A549 treated with AZD9567 at 1 μM for 4 hours (cell line): Measurements from ENCODE around the gene OR52N4. TPM values are rescaled to one million over a fixed set of nuclear protein-coding genes. Genes with fewer than 3 reads are reported as not detected.

Experiments
- total RNA-seq: library from RNA; stranded (reverse); fragments of 200-300 nt; extraction: Qiagen RNA extraction; gene quantifications from 5 replicates; pipeline ENCODE4 v1.2.3, GENCODE V29; 2022; ENCODE audit not compliant: insufficient read depth

Gene OR52N4
- not detected in 5 replicates for total RNA-seq

GRCh38 chr11:5753943-5754342 lies at the start of gene OR52N4:
Gene OR52N4 (plus strand): TSS chr11:5754243. CDS start chr11:5754741, 498 bp downstream.

GRCh38 chr11:5736396-5736795 lies 17.6 kb upstream of the OR52N4 start, which contains the start of gene OR56B1:
Gene OR56B1 (plus strand): TSS chr11:5736448. CDS start chr11:5736517, 69 bp downstream.

GRCh38 chr11:5783255-5783654 lies 29.2 kb downstream of the OR52N4 start, which contains the start of gene OR52N5:
Gene OR52N5 (minus strand): TSS chr11:5783355. CDS start chr11:5778634, 4,721 bp downstream.

GRCh38 chr11:5791165-5791564 lies 37.1 kb downstream of the OR52N4 start, which contains the start of gene OR52N1:
Gene OR52N1 (minus strand): TSS chr11:5791265. CDS start chr11:5788816, 2,449 bp downstream.

Other genes with a start within 250 kb of the OR52N4 start
- not detected in 5 replicates for gene UBQLN3, start 244.3 kb upstream of the OR52N4 start, total RNA-seq
- gene UBQLNL, start 237.5 kb upstream of the OR52N4 start, total RNA-seq = 0.03 to 0.05 TPM in 2 of 5 replicates, not detected in the others
- gene OR52H1, start 205.7 kb upstream of the OR52N4 start, total RNA-seq = not detected in 5 replicates
- not detected in 5 replicates for gene OR52B6, start 173.4 kb upstream of the OR52N4 start, total RNA-seq
- gene TRIM6, start 157.6 kb upstream of the OR52N4 start, total RNA-seq = 7.6 to 11.2 TPM (median 8.1 TPM) in 5 replicates
- gene TRIM34, start 129.2 kb upstream of the OR52N4 start, total RNA-seq = 2.6 to 3.4 TPM (median 2.8 TPM) in 5 replicates
- gene TRIM5, start 69.2 kb upstream of the OR52N4 start, total RNA-seq = 10.0 to 15.7 TPM (median 11.0 TPM) in 5 replicates
- gene TRIM22, start 64.5 kb upstream of the OR52N4 start, total RNA-seq = 0.59 to 1.4 TPM (median 0.83 TPM) in 4 of 5 replicates, not detected in the other
- not detected in 5 replicates for gene OR56B1, start 17.8 kb upstream of the OR52N4 start, total RNA-seq
- not detected in 5 replicates for gene OR52N5, start 29.1 kb downstream of the OR52N4 start, total RNA-seq
- gene OR52N1, start 37.0 kb downstream of the OR52N4 start, total RNA-seq = not detected in 5 replicates
- not detected in 5 replicates for gene OR52N2, start 54.7 kb downstream of the OR52N4 start, total RNA-seq
- gene OR52E6, start 87.7 kb downstream of the OR52N4 start, total RNA-seq = not detected in 5 replicates
- gene OR52E8, start 103.4 kb downstream of the OR52N4 start, total RNA-seq = not detected in 5 replicates
- not detected in 5 replicates for gene OR52E4, start 126.4 kb downstream of the OR52N4 start, total RNA-seq
- gene OR52E5, start 139.0 kb downstream of the OR52N4 start, total RNA-seq = not detected in 5 replicates
- not detected in 5 replicates for gene OR56A3, start 188.0 kb downstream of the OR52N4 start, total RNA-seq
- gene OR56A5, start 214.3 kb downstream of the OR52N4 start, total RNA-seq = not detected in 5 replicates
- not detected in 5 replicates for gene OR52L1, start 232.7 kb downstream of the OR52N4 start, total RNA-seq